Right atrium auricular region (tissue), 2 donors: ENCODE data around the gene NHS. TPM values are rescaled to one million over a fixed set of nuclear protein-coding genes. Genes with fewer than 3 reads are reported as not detected.

Experiments
- DNase-seq: peaks from one replicate; pipeline ENCODE4 v3.0.0-alpha.2; 2019; ENCODE audit warnings: low spot score
- H3K27ac ChIP-seq, 2 donors: fragments of 200-600 bp; sonication (generic); 1 replicate in 1 of 2; 2 replicates in 1 of 2; pipeline ENCODE4 v1.5.1; 2016 to 2019
- H3K27me3 ChIP-seq, 2 donors: fragments of 200-600 bp; sonication (generic); one replicate each; pipeline versions ENCODE4 v1.5.1 to v1.6.0; 2017 to 2019
- H3K36me3 ChIP-seq: fragments of 200-600 bp; sonication (generic); one replicate; pipeline ENCODE4 v1.5.1; 2016
- H3K4me1 ChIP-seq, 2 donors: fragments of 200-600 bp; sonication (generic); one replicate each; pipeline versions ENCODE4 v1.5.1 to v1.6.0; 2017 to 2019
- H3K4me3 ChIP-seq, 2 donors: fragments of 200-600 bp; sonication (generic); 1 replicate in 1 of 2; 2 replicates in 1 of 2; pipeline ENCODE4 v1.5.1; 2017 to 2019; ENCODE audit warnings: mild to moderate bottlenecking in 1 of 2, moderate library complexity in 1 of 2
- H3K9me3 ChIP-seq, 2 donors: fragments of 200-600 bp; sonication (generic); one replicate each; pipeline ENCODE4 v1.5.1; 2019
- CTCF ChIP-seq, 2 donors: fragments of 200-600 bp; sonication (generic); IDR thresholded peaks; one replicate each; pipeline ENCODE4 v1.5.1; 2019; ENCODE audit warnings: antibody characterized with exemption in 2 of 2
- total RNA-seq, 2 donors: library from RNA; depleted of rRNA; stranded (reverse); fragments of >200 nt; gene quantifications; one replicate each; pipeline ENCODE4 v1.1.0, GENCODE V29; 2016

Gene NHS
- total RNA-seq, 2 donors from 2014 or later = 0.59 to 2.0 TPM

- no peak for DNase-seq
- Histone ChIP-seq H3K4me3 (no peak overlapping the region), H3K4me1 (no peaks in the 10 kb centered on the region), H3K9me3 (no peaks in the 10 kb centered on the region), H3K27ac (no peak overlapping the region), H3K36me3 (no peaks in the 10 kb centered on the region), H3K27me3 (no peaks in the 10 kb centered on the region)
- no peak for TF ChIP-seq CTCF (IDR thresholded peaks at IDR 0.05)
These were observed 330.2 kb downstream of the NHS start for GRCh38 chrX:17705211-17705610.

GRCh38 chrX:17706676-17707075 lies 331.7 kb downstream of the NHS start:
- no peak for TF ChIP-seq CTCF (IDR thresholded peaks at IDR 0.05)
- H3K4me3 ChIP-seq = no peak overlapping the region
- H3K4me1 ChIP-seq = no peaks in the 10 kb centered on the region
- no peak overlapping the region for H3K27ac ChIP-seq
- H3K27me3 ChIP-seq = no peaks in the 10 kb centered on the region
- DNase-seq = no peak
- H3K36me3 ChIP-seq = no peaks in the 10 kb centered on the region
- no peaks in the 10 kb centered on the region for H3K9me3 ChIP-seq

- Histone ChIP-seq H3K4me1 (no peaks in the 10 kb centered on the region), H3K36me3 (no peaks in the 10 kb centered on the region), H3K27ac (no peak overlapping the region), H3K4me3 (no peak overlapping the region), H3K27me3 (no peaks in the 10 kb centered on the region), H3K9me3 (no peaks in the 10 kb centered on the region)
- no peak for DNase-seq
- TF ChIP-seq CTCF (IDR thresholded peaks at IDR 0.05) = no peak
These were observed 332.7 kb downstream of the NHS start for GRCh38 chrX:17707731-17708130.

GRCh38 chrX:17710871-17711301 lies 335.9 kb downstream of the NHS start:
- H3K9me3 ChIP-seq = no peaks in the 10 kb centered on the region
- no peaks in the 10 kb centered on the region for H3K27me3 ChIP-seq
- DNase-seq = no peak
- H3K4me3 ChIP-seq = no peak overlapping the region
- no peaks in the 10 kb centered on the region for H3K36me3 ChIP-seq
- H3K27ac ChIP-seq = no peak overlapping the region
- no peak for TF ChIP-seq CTCF (IDR thresholded peaks at IDR 0.05)
- H3K4me1 ChIP-seq = no peaks in the 10 kb centered on the region

- TF ChIP-seq CTCF (IDR thresholded peaks at IDR 0.05) = no peak
- H3K27ac ChIP-seq = no peak overlapping the region
- no peak for DNase-seq
These were observed 338.3 kb downstream of the NHS start for GRCh38 chrX:17713288-17713687.

GRCh38 chrX:17718649-17719165 lies 343.7 kb downstream of the NHS start:
- Histone ChIP-seq H3K27me3 (no peaks in the 10 kb centered on the region), H3K4me3 (no peak overlapping the region), H3K27ac (no peak overlapping the region), H3K36me3 (no peaks in the 10 kb centered on the region), H3K9me3 (no peaks in the 10 kb centered on the region), H3K4me1 (no peaks in the 10 kb centered on the region)
- TF ChIP-seq CTCF (IDR thresholded peaks at IDR 0.05) = no peak
- no peak for DNase-seq

More at GRCh38 chrX:17713288-17713687, 338.3 kb downstream of the NHS start:
- Histone ChIP-seq H3K4me3 (no peak overlapping the region), H3K27me3 (no peaks in the 10 kb centered on the region), H3K4me1 (no peaks in the 10 kb centered on the region), H3K36me3 (no peaks in the 10 kb centered on the region), H3K9me3 (no peaks in the 10 kb centered on the region)
